Nephron (organoid): ENCODE data around the gene PPP2R2B.

Experiments used
- H3K27ac Mint-ChIP-seq, 3 experiments: 2 replicates each; pipeline ENCODE4 v1.8.0; 2020; ENCODE audit warnings: mixed read lengths in 3 of 3, mild to moderate bottlenecking in 2 of 3, moderate library complexity in 1 of 3
- H3K27me3 Mint-ChIP-seq: 2 replicates; pipeline ENCODE4 v1.8.0; 2021; ENCODE audit warnings: low read depth, mild to moderate bottlenecking, moderate library complexity, mixed read lengths
- H3K36me3 Mint-ChIP-seq: 2 replicates; pipeline ENCODE4 v1.8.0; 2020; ENCODE audit warnings: low read depth, mixed read lengths
- H3K4me1 Mint-ChIP-seq: 2 replicates; pipeline ENCODE4 v1.8.0; 2020; ENCODE audit warnings: mixed read lengths
- H3K4me3 Mint-ChIP-seq, 3 experiments: 2 replicates each; pipeline ENCODE4 v1.8.0; 2020; ENCODE audit warnings: mild to moderate bottlenecking in 3 of 3, mixed read lengths in 3 of 3, moderate library complexity in 2 of 3
- H3K9me3 Mint-ChIP-seq: 2 replicates; pipeline ENCODE4 v1.8.0; 2020; ENCODE audit warnings: mixed read lengths
- CTCF ChIP-seq, 3 experiments: fragments of 200-600 bp; sonication (generic); IDR thresholded peaks; one replicate each; pipeline ENCODE4 v1.5.0; 2021; ENCODE audit warnings: antibody characterized with exemption in 3 of 3; ENCODE audit not compliant: unreplicated experiment in 3 of 3

The PPP2R2B gene

GRCh38 chr5:146595088-146595487 is 283.5 kb downstream of the PPP2R2B start:
- Mint-ChIP-seq H3K4me1 (no peaks in the 10 kb centered on the region), H3K4me3 (no peak overlapping the region), H3K9me3 (no peaks in the 10 kb centered on the region), H3K27ac (no peak overlapping the region), H3K27me3 (no peaks in the 10 kb centered on the region), H3K36me3 (no peaks in the 10 kb centered on the region)
- no peak for TF ChIP-seq CTCF (IDR thresholded peaks at IDR 0.05; ENCODE audit: unreplicated experiment in 3 of 3)

- no peaks in the 10 kb centered on the region for H3K36me3 Mint-ChIP-seq
- TF ChIP-seq CTCF (IDR thresholded peaks at IDR 0.05; ENCODE audit: unreplicated experiment in 3 of 3), result no peak
- H3K27ac Mint-ChIP-seq, result no peak overlapping the region
- no peaks in the 10 kb centered on the region for H3K27me3 Mint-ChIP-seq
- no peaks in the 10 kb centered on the region for H3K4me1 Mint-ChIP-seq
- H3K9me3 Mint-ChIP-seq, result no peaks in the 10 kb centered on the region
- no peak overlapping the region for H3K4me3 Mint-ChIP-seq
Observed at GRCh38 chr5:146592352-146592751, 286.2 kb downstream of the PPP2R2B start.

GRCh38 chr5:146589028-146589345 is 289.6 kb downstream of the PPP2R2B start:
- Mint-ChIP-seq H3K4me1 (no peaks in the 10 kb centered on the region), H3K9me3 (no peaks in the 10 kb centered on the region), H3K27ac (no peak overlapping the region)

GRCh38 chr5:146588331-146589027 is 290.1 kb downstream of the PPP2R2B start:
- Mint-ChIP-seq H3K4me3 (no peak overlapping the region), H3K9me3 (no peaks in the 10 kb centered on the region), H3K4me1 (no peaks in the 10 kb centered on the region), H3K27ac (no peak overlapping the region), H3K36me3 (no peaks in the 10 kb centered on the region), H3K27me3 (no peaks in the 10 kb centered on the region)
- TF ChIP-seq CTCF (IDR thresholded peaks at IDR 0.05; ENCODE audit: unreplicated experiment in 3 of 3), result no peak

More at GRCh38 chr5:146589028-146589345, 289.6 kb downstream of the PPP2R2B start:
- Mint-ChIP-seq H3K4me3 (no peak overlapping the region), H3K36me3 (no peaks in the 10 kb centered on the region), H3K27me3 (no peaks in the 10 kb centered on the region)
- no peak for TF ChIP-seq CTCF (IDR thresholded peaks at IDR 0.05; ENCODE audit: unreplicated experiment in 3 of 3)

GRCh38 chr5:146586752-146587151 is 291.8 kb downstream of the PPP2R2B start:
- no peak overlapping the region for H3K27ac Mint-ChIP-seq
- H3K36me3 Mint-ChIP-seq, result no peaks in the 10 kb centered on the region
- H3K9me3 Mint-ChIP-seq, result no peaks in the 10 kb centered on the region
- no peaks in the 10 kb centered on the region for H3K27me3 Mint-ChIP-seq
- no peak overlapping the region for H3K4me3 Mint-ChIP-seq
- TF ChIP-seq CTCF (IDR thresholded peaks at IDR 0.05; ENCODE audit: unreplicated experiment in 3 of 3), result no peak
- no peaks in the 10 kb centered on the region for H3K4me1 Mint-ChIP-seq

GRCh38 chr5:146584750-146585149 is 293.8 kb downstream of the PPP2R2B start:
- TF ChIP-seq CTCF (IDR thresholded peaks at IDR 0.05; ENCODE audit: unreplicated experiment in 3 of 3), result no peak
- Mint-ChIP-seq H3K9me3 (no peaks in the 10 kb centered on the region), H3K27me3 (no peaks in the 10 kb centered on the region), H3K4me3 (no peak overlapping the region), H3K36me3 (no peaks in the 10 kb centered on the region), H3K4me1 (no peaks in the 10 kb centered on the region), H3K27ac (no peak overlapping the region)
